ENCODE results near the gene ERICH4. TPM values are rescaled to one million over a fixed set of nuclear protein-coding genes. Genes with fewer than 3 reads are reported as not detected.

ERICH4 gene
- total RNA-seq, 2 experiments from 2014 or later: not detected

DNA sequence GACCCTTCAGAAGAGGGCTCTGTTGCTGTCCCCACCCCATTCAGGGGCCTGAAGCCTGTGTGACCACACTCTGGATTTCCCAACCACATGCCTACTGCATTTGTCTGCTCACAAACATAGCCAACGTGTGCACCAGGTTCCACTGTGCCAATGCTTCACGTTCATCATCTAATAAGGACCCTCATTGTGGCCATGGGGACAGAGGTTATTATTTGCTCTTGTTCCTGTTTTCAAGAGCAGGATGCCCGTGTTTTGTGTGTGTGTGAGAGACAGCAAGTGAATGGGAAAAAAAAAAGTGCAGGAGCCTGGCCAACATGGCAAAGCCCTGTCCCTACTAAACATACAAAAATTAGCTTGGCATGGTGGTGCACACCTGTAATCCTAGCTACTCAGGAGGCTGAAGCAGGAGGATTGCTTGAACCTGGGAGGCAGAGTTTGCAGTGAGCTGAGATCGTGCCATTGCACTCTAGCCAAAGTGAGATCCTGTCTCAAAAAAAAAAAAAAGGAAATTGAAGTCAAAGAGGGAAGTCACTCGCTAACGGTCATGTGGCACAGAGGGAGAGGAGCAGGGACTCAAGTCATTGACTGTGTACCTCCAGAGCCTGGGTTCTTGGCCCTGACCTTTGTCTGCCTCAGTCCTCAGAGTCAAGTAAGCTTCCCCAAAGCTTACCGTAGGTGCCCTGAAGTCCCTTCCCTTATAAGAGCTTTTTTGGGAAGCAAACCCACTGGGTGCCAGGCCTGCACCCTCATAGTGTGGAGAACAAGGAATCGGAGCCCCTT lies 22.7 kb upstream of the ERICH4 start:
- Mint-ChIP-seq H3K36me3 (ENCODE audit: low read depth) (peaks cover 32% of the 10 kb centered on the region), H3K4me1 (ENCODE audit: low read depth) (peaks cover 9% of the 10 kb centered on the region), H3K27me3 (ENCODE audit: low read depth) (no peaks in the 10 kb centered on the region), H3K27ac (no peak overlapping the region), H3K9me3 (ENCODE audit: insufficient read depth) (no peaks in the 10 kb centered on the region), H3K4me3 (no peak overlapping the region)
- POLR2A ChIA-PET: interaction anchor here (1.2 kb wide), 1 partner anchor 19 kb away, joined by 3 read pairs; no protein-coding TSS in a partner anchor
- CTCF ChIA-PET: interaction anchor here (0.9 kb wide), 1 partner anchor 85 kb away, joined by 3 read pairs; no protein-coding TSS in a partner anchor
- DNase-seq (no peak), ATAC-seq (no peak)

GRCh38 chr19:41421314-41421713 lies 21.6 kb upstream of the ERICH4 start:
- DNase-seq (no peak), ATAC-seq (no peak)
- Mint-ChIP-seq H3K27me3 (ENCODE audit: low read depth) (no peaks in the 10 kb centered on the region), H3K4me3 (no peak overlapping the region), H3K36me3 (ENCODE audit: low read depth) (peaks cover 29% of the 10 kb centered on the region), H3K4me1 (ENCODE audit: low read depth) (peaks cover 15% of the 10 kb centered on the region), H3K27ac (no peak overlapping the region), H3K9me3 (ENCODE audit: insufficient read depth) (no peaks in the 10 kb centered on the region)
- CTCF ChIA-PET: no interaction called here
- POLR2A ChIA-PET: interaction anchor here (1.2 kb wide), 1 partner anchor 18 kb away, joined by 3 read pairs; no protein-coding TSS in a partner anchor

- ChIA-PET CTCF (no interaction called here), POLR2A (no interaction called here)
- no peaks in the 10 kb centered on the region for H3K9me3 Mint-ChIP-seq (ENCODE audit: insufficient read depth)
- DNase-seq: no peak
- H3K36me3 Mint-ChIP-seq (ENCODE audit: low read depth): peaks cover 28% of the 10 kb centered on the region
- no peak overlapping the region for H3K4me3 Mint-ChIP-seq
- H3K27me3 Mint-ChIP-seq (ENCODE audit: low read depth): no peaks in the 10 kb centered on the region
- H3K27ac Mint-ChIP-seq: peak overlapping the region; percentile 69
- H3K4me1 Mint-ChIP-seq (ENCODE audit: low read depth): peaks cover 22% of the 10 kb centered on the region
- no peak for ATAC-seq
These were observed 21.0 kb upstream of the ERICH4 start for GRCh38 chr19:41421973-41422372.

DNA sequence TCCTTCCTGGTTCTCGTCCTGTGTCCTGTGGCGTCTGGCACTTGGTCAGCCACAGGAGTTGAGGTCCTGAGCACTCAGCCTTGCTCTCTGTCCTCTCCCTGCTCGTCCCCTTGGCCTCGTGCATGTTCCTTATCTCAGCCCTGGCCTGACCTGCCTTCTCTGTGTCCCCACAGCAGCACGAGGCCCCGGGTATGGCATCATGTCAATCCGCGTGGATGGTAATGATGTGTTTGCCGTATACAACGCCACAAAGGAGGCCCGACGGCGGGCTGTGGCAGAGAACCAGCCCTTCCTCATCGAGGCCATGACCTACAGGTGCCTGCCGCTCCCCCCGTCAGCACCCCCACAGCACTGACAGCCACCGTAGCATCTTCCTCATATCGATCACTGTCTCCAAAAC lies 20.5 kb upstream of the ERICH4 start:
- no peak overlapping the region for H3K27ac Mint-ChIP-seq

DNA sequence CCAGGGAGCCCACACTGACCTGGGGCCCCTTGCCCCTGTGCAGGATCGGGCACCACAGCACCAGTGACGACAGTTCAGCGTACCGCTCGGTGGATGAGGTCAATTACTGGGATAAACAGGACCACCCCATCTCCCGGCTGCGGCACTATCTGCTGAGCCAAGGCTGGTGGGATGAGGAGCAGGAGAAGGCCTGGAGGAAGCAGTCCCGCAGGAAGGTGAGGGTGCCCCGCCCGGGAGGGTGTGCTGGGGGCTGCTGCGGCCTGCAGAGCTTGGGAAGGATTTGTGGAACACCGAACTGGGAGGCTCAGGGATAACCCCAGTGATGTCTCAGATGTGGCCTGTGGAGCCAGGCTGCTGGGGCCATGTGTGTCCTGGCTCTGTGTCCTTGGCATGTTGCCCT lies 20.0 kb upstream of the ERICH4 start:
- Mint-ChIP-seq H3K27ac (no peak overlapping the region), H3K36me3 (ENCODE audit: low read depth) (peaks cover 28% of the 10 kb centered on the region), H3K27me3 (ENCODE audit: low read depth) (no peaks in the 10 kb centered on the region), H3K4me3 (no peak overlapping the region), H3K4me1 (ENCODE audit: low read depth) (peaks cover 30% of the 10 kb centered on the region), H3K9me3 (ENCODE audit: insufficient read depth) (no peaks in the 10 kb centered on the region)
- ChIA-PET CTCF (no interaction called here), POLR2A (no interaction called here)
- DNase-seq (no peak), ATAC-seq (no peak)

More for the DNA sequence above, 20.5 kb upstream of the ERICH4 start:
- ChIA-PET CTCF (no interaction called here), POLR2A (no interaction called here)
- ATAC-seq (no peak), DNase-seq (no peak)
- Mint-ChIP-seq H3K4me3 (no peak overlapping the region), H3K36me3 (ENCODE audit: low read depth) (peaks cover 28% of the 10 kb centered on the region), H3K4me1 (ENCODE audit: low read depth) (peaks cover 25% of the 10 kb centered on the region), H3K27me3 (ENCODE audit: low read depth) (no peaks in the 10 kb centered on the region), H3K9me3 (ENCODE audit: insufficient read depth) (no peaks in the 10 kb centered on the region)

GRCh38 chr19:41424335-41425173 lies 18.4 kb upstream of the ERICH4 start:
- POLR2A ChIA-PET: no interaction called here
- no peaks in the 10 kb centered on the region for H3K27me3 Mint-ChIP-seq (ENCODE audit: low read depth)
- peaks cover 28% of the 10 kb centered on the region for H3K36me3 Mint-ChIP-seq (ENCODE audit: low read depth)
- H3K4me1 Mint-ChIP-seq (ENCODE audit: low read depth): peaks cover 43% of the 10 kb centered on the region
- ATAC-seq: no peak
- peak; percentile 37 for DNase-seq
- CTCF ChIA-PET: interaction anchor here (1.8 kb wide), 1 partner anchor 24 kb away, joined by 6 read pairs; no protein-coding TSS in a partner anchor
- peak overlapping the region; percentile 79 for H3K27ac Mint-ChIP-seq
- H3K9me3 Mint-ChIP-seq (ENCODE audit: insufficient read depth): no peaks in the 10 kb centered on the region
- H3K4me3 Mint-ChIP-seq: no peak overlapping the region

GRCh38 chr19:41425174-41426115 lies 17.5 kb upstream of the ERICH4 start:
- Mint-ChIP-seq H3K4me1 (ENCODE audit: low read depth) (peaks cover 43% of the 10 kb centered on the region), H3K36me3 (ENCODE audit: low read depth) (peaks cover 23% of the 10 kb centered on the region), H3K9me3 (ENCODE audit: insufficient read depth) (no peaks in the 10 kb centered on the region), H3K4me3 (peak overlapping the region; percentile 18), H3K27ac (peak overlapping the region; percentile 79), H3K27me3 (ENCODE audit: low read depth) (no peaks in the 10 kb centered on the region)
- ChIA-PET CTCF (interaction anchor here (1.8 kb wide), 1 partner anchor 23 kb away, joined by 6 read pairs; no protein-coding TSS in a partner anchor), POLR2A (no interaction called here)
- DNase-seq (no peak), ATAC-seq (no peak)

DNA sequence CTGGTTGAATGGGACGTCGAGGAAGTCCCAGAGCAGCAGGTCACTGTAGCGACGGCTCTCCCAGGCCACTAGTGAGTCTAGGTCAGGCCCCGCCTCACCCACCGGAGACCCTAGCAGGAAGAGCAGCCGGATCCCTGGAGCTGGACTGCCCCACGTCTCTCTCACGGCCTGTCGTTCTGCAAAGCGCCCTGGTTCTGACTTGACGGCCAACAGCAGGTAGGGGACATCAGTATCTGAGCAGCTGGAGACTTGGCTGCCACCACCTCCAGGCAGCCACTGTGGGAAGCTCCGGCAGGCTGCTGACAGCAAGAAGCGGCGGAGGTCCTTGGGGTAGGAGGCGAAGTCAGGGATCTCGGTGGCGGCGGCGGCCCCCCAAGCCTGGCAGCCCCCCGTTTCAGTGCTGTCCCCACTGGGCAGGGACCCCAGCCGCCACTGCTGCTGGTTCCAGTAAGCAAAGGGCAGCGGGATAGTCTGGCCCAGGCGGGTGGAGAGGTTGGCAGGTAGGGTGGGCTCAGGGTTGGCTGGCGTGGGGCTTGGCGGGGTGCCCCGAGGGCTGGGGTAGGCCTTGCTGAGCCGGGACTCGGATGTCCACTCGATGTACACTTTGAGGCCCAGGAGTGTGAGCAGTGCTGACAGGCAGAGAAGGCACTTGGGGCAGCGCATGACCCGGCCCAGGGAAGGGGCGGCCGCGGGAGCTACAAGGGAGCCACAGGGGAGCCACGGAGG lies 16.7 kb upstream of the ERICH4 start:
- ATAC-seq: no peak
- ChIA-PET POLR2A (interaction anchor here (0.6 to 0.9 kb wide), 2 partner anchors 27 to 129 kb away, joined by 3 to 6 read pairs; no protein-coding TSS in a partner anchor), CTCF (interaction anchor here (0.9 to 1.8 kb wide), 4 partner anchors 9 to 144 kb away, joined by 3 to 6 read pairs (median 4); no protein-coding TSS in a partner anchor)
- no peak for DNase-seq
- H3K27ac Mint-ChIP-seq: peak overlapping the region; percentile 25
- no peaks in the 10 kb centered on the region for H3K9me3 Mint-ChIP-seq (ENCODE audit: insufficient read depth)
- H3K36me3 Mint-ChIP-seq (ENCODE audit: low read depth): peaks cover 21% of the 10 kb centered on the region
- peaks cover 48% of the 10 kb centered on the region for H3K4me1 Mint-ChIP-seq (ENCODE audit: low read depth)
- peak overlapping the region; percentile 77 for H3K4me3 Mint-ChIP-seq
- no peaks in the 10 kb centered on the region for H3K27me3 Mint-ChIP-seq (ENCODE audit: low read depth)

GRCh38 chr19:41426952-41427646 lies 15.9 kb upstream of the ERICH4 start, which contains the start of gene B3GNT8:
Gene B3GNT8 (minus strand): TSS chr19:41427374. CDS start chr19:41426778, 596 bp downstream.
- POLR2A ChIA-PET: interaction anchor here (0.6 to 1.7 kb wide), 3 partner anchors 9 to 128 kb away, joined by 3 to 6 read pairs (median 5); no protein-coding TSS in a partner anchor

More at GRCh38 chr19:41426952-41427646, 15.9 kb upstream of the ERICH4 start, which contains the start of gene B3GNT8:
- CTCF ChIA-PET: interaction anchor here (0.9 to 1.2 kb wide), 4 partner anchors 8 to 143 kb away, joined by 3 to 4 read pairs (median 4); no protein-coding TSS in a partner anchor
- Mint-ChIP-seq H3K9me3 (ENCODE audit: insufficient read depth) (no peaks in the 10 kb centered on the region), H3K4me1 (ENCODE audit: low read depth) (peaks cover 53% of the 10 kb centered on the region), H3K27me3 (ENCODE audit: low read depth) (no peaks in the 10 kb centered on the region), H3K4me3 (peak within 1 kb of the TSS; percentile 77), H3K27ac (peak within 1 kb of the TSS; percentile 84), H3K36me3 (ENCODE audit: low read depth) (peaks cover 23% of the 10 kb centered on the region)
- ATAC-seq: peak; percentile 71
- DNase-seq: peak; percentile 71
